Adrenal gland (tissue), 5 donors: ENCODE measurements around the gene EPN3.

Experiments
- POLR2A ChIP-seq, 2 donors: fragments of 450-650 bp; IDR thresholded peaks; one replicate each; pipeline ENCODE4 v1.6.1; 2017; ENCODE audit warnings: antibody characterized with exemption in 2 of 2, mild to moderate bottlenecking in 2 of 2, moderate library complexity in 1 of 2
- TF ChIP-seq, protein P1 (sequence below), 6 experiments: fragments of 450-650 bp in 4 of 6; fragments of 200-600 bp in 2 of 6; sonication (generic) in 1 of 6; IDR thresholded peaks; 1 replicate in 5 of 6; 2 replicates in 1 of 6; pipeline versions ENCODE4 v1.5.1 to v1.8.0; 2016 to 2021; ENCODE audit warnings: antibody characterized with exemption in 6 of 6, mild to moderate bottlenecking in 2 of 6, moderate library complexity in 1 of 6
- donor health status: DM: no; HTN: no; CAD: no.

DNA sequence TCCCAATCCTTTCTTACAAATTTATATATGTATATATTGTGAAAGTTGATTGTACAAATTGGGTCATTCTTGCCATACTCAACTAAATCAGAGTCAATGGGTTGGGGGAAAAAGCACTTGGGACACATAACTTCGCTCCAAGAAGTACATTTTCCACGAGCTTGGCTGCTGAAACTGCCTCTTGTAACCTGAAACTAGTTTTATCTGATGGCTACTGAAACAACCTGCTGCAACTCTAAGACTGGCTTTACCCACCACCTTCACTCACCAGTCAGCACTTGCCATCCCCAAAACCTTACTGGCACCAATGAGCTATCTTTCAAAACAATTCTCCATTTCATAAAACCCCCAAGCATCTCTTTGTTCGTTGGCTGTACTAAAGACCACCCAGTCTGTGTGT, 38.8 kb upstream of the EPN3 start:
- TF ChIP-seq, protein P1, sequence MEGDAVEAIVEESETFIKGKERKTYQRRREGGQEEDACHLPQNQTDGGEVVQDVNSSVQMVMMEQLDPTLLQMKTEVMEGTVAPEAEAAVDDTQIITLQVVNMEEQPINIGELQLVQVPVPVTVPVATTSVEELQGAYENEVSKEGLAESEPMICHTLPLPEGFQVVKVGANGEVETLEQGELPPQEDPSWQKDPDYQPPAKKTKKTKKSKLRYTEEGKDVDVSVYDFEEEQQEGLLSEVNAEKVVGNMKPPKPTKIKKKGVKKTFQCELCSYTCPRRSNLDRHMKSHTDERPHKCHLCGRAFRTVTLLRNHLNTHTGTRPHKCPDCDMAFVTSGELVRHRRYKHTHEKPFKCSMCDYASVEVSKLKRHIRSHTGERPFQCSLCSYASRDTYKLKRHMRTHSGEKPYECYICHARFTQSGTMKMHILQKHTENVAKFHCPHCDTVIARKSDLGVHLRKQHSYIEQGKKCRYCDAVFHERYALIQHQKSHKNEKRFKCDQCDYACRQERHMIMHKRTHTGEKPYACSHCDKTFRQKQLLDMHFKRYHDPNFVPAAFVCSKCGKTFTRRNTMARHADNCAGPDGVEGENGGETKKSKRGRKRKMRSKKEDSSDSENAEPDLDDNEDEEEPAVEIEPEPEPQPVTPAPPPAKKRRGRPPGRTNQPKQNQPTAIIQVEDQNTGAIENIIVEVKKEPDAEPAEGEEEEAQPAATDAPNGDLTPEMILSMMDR (IDR thresholded peaks at IDR 0.05), result no peak
- no peak for TF ChIP-seq POLR2A (IDR thresholded peaks at IDR 0.05)
